Measurements from ENCODE around the gene IQCH. TPM values are rescaled to one million over a fixed set of nuclear protein-coding genes. Genes with fewer than 3 reads are reported as not detected.
"Not testable (repeated sequence)": the region's sequence is repeated elsewhere in the genome, so short reads cannot be mapped to it uniquely, and the experiment has no call there.

IQCH gene
- total RNA-seq, 1 experiment from 2014 or later, result 2.1 TPM

GRCh38 chr15:67253549-67254237, 893 bp upstream of the IQCH start:
- DNase-seq (peak; percentile 7), ATAC-seq (no peak)
- H3K27me3 ChIP-seq (ENCODE audit: low read length), result no peaks in the 10 kb centered on the region
- no peaks in the 10 kb centered on the region for H3K9me2 ChIP-seq (replicated peaks; ENCODE audit: low read length)
- peak overlapping the region; percentile 88 for H3K9ac ChIP-seq (ENCODE audit: low read length)
- H3K4me1 ChIP-seq (ENCODE audit: insufficient read depth, low read length), result peaks cover 12% of the 10 kb centered on the region; the same call in 1 of the 2 replicates
- peak overlapping the region; percentile 83 for H2AFZ ChIP-seq (ENCODE audit: low read length)
- CTCF ChIA-PET, result interaction anchor here (0.6 kb wide), 1 partner anchor 45 kb away, joined by 4 read pairs; no protein-coding TSS in a partner anchor
- H3K4me3 ChIP-seq (ENCODE audit: low read length), result peak overlapping the region; percentile 78
- POLR2A ChIA-PET (ENCODE audit: unreplicated experiment), result interaction anchor here (0.6 to 0.7 kb wide), 3 partner anchors 53 to 258 kb away, joined by 3 to 6 read pairs (median 3); no protein-coding TSS in a partner anchor
- intact Hi-C loops (cut with micrococcal nuclease), result loop anchor here (5.0 kb wide), 1 partner anchor 126 kb away; no protein-coding TSS in a partner anchor
- no peak for TF ChIP-seq CTCF (conservative IDR thresholded peaks at IDR 0.05; ENCODE audit: low read depth, low read length)
- TF ChIP-seq EZH2 (IDR thresholded peaks at IDR 0.05; ENCODE audit: low read length, unreplicated experiment), result no peak
- TF ChIP-seq EZH2phosphoT487 (IDR thresholded peaks at IDR 0.05; ENCODE audit: borderline replicate concordance, low read length), result no peak
- no peaks in the 10 kb centered on the region for H3F3A ChIP-seq (ENCODE audit: low read length, unreplicated experiment)
- H3K9me3 ChIP-seq (ENCODE audit: low read length), result no peaks in the 10 kb centered on the region
- H3K79me2 ChIP-seq (ENCODE audit: low read length), result peaks cover 55% of the 10 kb centered on the region
- H3K27ac ChIP-seq (ENCODE audit: low read length), result peak overlapping the region; percentile 75
- H3K4me2 ChIP-seq (ENCODE audit: low read length), result peak overlapping the region; percentile 96
- no peaks in the 10 kb centered on the region for H4K20me1 ChIP-seq (ENCODE audit: low read length)
- BruUV-seq (replicated peaks), result TSS peak; percentile 59
- H3K36me3 ChIP-seq (ENCODE audit: low read depth, low read length), result no peaks in the 10 kb centered on the region

- Histone ChIP-seq H3K4me3 (ENCODE audit: low read length) (no peak overlapping the region), H3K9me2 (replicated peaks; ENCODE audit: low read length) (no peaks in the 10 kb centered on the region), H3K4me1 (ENCODE audit: insufficient read depth, low read length) (peaks cover 12% of the 10 kb centered on the region; the same call in 1 of the 2 replicates), H3K4me2 (ENCODE audit: low read length) (0 out of 2 replicates have a peak overlapping the region, but pooled peaks have one; percentile 97), H3K27me3 (ENCODE audit: low read length) (no peaks in the 10 kb centered on the region), H4K20me1 (ENCODE audit: low read length) (no peaks in the 10 kb centered on the region), H3K79me2 (ENCODE audit: low read length) (peaks cover 33% of the 10 kb centered on the region), H3K9me3 (ENCODE audit: low read length) (no peaks in the 10 kb centered on the region), H2AFZ (ENCODE audit: low read length) (no peak overlapping the region), H3K9ac (ENCODE audit: low read length) (no peak overlapping the region), H3F3A (ENCODE audit: low read length, unreplicated experiment) (no peaks in the 10 kb centered on the region), H3K27ac (ENCODE audit: low read length) (no peak overlapping the region), H3K36me3 (ENCODE audit: low read depth, low read length) (no peaks in the 10 kb centered on the region)
- DNase-seq (no peak), ATAC-seq (no peak)
- TF ChIP-seq EZH2 (IDR thresholded peaks at IDR 0.05; ENCODE audit: low read length, unreplicated experiment) (no peak), CTCF (conservative IDR thresholded peaks at IDR 0.05; ENCODE audit: low read depth, low read length) (no peak), EZH2phosphoT487 (IDR thresholded peaks at IDR 0.05; ENCODE audit: borderline replicate concordance, low read length) (no peak)
- no TSS peak for BruUV-seq (replicated peaks)
- intact Hi-C loops (cut with micrococcal nuclease), result no loop called here
- CTCF ChIA-PET, result no interaction called here
- POLR2A ChIA-PET (ENCODE audit: unreplicated experiment), result no interaction called here
These were observed 1.5 kb downstream of the IQCH start for GRCh38 chr15:67256051-67256450.

DNA sequence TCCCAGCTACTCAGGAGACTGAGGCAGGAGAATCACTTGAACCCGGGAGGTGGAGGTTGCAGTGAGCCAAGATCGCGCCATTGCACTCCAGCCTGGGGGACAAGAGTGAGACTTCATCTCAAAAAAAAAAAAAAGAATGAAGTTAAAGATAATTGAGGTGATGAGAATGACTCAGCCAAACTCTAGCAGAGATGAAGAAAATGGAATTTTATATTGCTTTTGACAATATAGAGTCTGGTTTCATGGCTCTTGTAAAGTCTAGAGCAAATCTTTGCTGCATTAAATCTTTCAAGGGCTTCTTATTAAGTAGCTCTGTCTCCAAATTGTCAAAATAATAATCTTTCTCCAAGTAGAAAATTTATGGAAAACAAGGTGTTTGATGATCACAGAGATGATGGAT, 3.8 kb downstream of the IQCH start:
- POLR2A ChIA-PET (ENCODE audit: unreplicated experiment); H3F3A ChIP-seq (ENCODE audit: low read length, unreplicated experiment); ATAC-seq; H2AFZ ChIP-seq (ENCODE audit: low read length); intact Hi-C loops (cut with micrococcal nuclease); DNase-seq; BruUV-seq (replicated peaks); H3K4me3 ChIP-seq (ENCODE audit: low read length); H3K27ac ChIP-seq (ENCODE audit: low read length); H3K4me1 ChIP-seq (ENCODE audit: insufficient read depth, low read length); H3K79me2 ChIP-seq (ENCODE audit: low read length); H3K36me3 ChIP-seq (ENCODE audit: low read depth, low read length); H3K27me3 ChIP-seq (ENCODE audit: low read length); H3K9ac ChIP-seq (ENCODE audit: low read length); CTCF ChIA-PET; H3K9me2 ChIP-seq (replicated peaks; ENCODE audit: low read length); H4K20me1 ChIP-seq (ENCODE audit: low read length); H3K4me2 ChIP-seq (ENCODE audit: low read length); H3K9me3 ChIP-seq (ENCODE audit: low read length): not testable (repeated sequence)

All from PC-3 (cell line).